HepG2 (cell line): Measurements from ENCODE around the gene IFT52. TPM values are rescaled to one million over a fixed set of nuclear protein-coding genes. Genes with fewer than 3 reads are reported as not detected.

Experiments used
- BHLHE40 ChIP-seq: IDR thresholded peaks from 2 replicates; pipeline ENCODE4 v1.6.1; 2011; ENCODE audit warnings: low read length, improper control_type of control experiment
- BORCS8-MEF2B ChIP-seq: sonication (generic); formaldehyde crosslinking; IDR thresholded peaks from 2 replicates; pipeline ENCODE4 v1.8.0; 2022; ENCODE audit warnings: mild to moderate bottlenecking, missing genetic modification reagents
- FOXJ3 ChIP-seq: sonication (generic); formaldehyde crosslinking; IDR thresholded peaks from 2 replicates; pipeline ENCODE4 v1.4.0; 2020; ENCODE audit warnings: missing genetic modification reagents, mild to moderate bottlenecking, borderline replicate concordance
- GTF3A ChIP-seq: sonication (generic); formaldehyde crosslinking; conservative IDR thresholded peaks from 2 replicates; pipeline ENCODE4 v1.4.0; 2020; ENCODE audit warnings: mild to moderate bottlenecking, missing genetic modification reagents
- HDAC6 ChIP-seq: fragments of 200-600 bp; sonication (generic); IDR thresholded peaks from 2 replicates; pipeline ENCODE4 v1.7.0; 2017; ENCODE audit warnings: mild to moderate bottlenecking, antibody characterized with exemption, low read length, low read depth
- HNRNPK ChIP-seq: fragments of 200-400 bp; formaldehyde crosslinking; IDR thresholded peaks from 2 replicates; pipeline ENCODE4 v1.6.1; 2018; ENCODE audit warnings: low read length, low read depth, moderate library complexity, mild to moderate bottlenecking; ENCODE audit not compliant: poor library complexity, severe bottlenecking
- MZF1 ChIP-seq: sonication (generic); formaldehyde crosslinking; IDR thresholded peaks from 2 replicates; pipeline ENCODE4 v1.8.1; 2023; ENCODE audit warnings: mild to moderate bottlenecking, missing genetic modification reagents, borderline replicate concordance
- NCOA5 ChIP-seq: sonication (generic); formaldehyde crosslinking; IDR thresholded peaks from 2 replicates; pipeline ENCODE4 v1.4.0; 2020; ENCODE audit warnings: missing genetic modification reagents
- RARA ChIP-seq: IDR thresholded peaks from 2 replicates; pipeline ENCODE4 v1.6.1; 2016; ENCODE audit warnings: missing genetic modification reagents, missing compliant biosample characterization
- REXO4 ChIP-seq: sonication (generic); formaldehyde crosslinking; IDR thresholded peaks from 2 replicates; pipeline ENCODE4 v1.8.0; 2022; ENCODE audit warnings: missing genetic modification reagents, mild to moderate bottlenecking, borderline replicate concordance
- RFXAP ChIP-seq: sonication (generic); formaldehyde crosslinking; IDR thresholded peaks from 2 replicates; pipeline ENCODE4 v1.4.0; 2020; ENCODE audit warnings: missing genetic modification reagents, borderline replicate concordance
- RXRA ChIP-seq: sonication (generic); formaldehyde crosslinking; IDR thresholded peaks from 2 replicates; pipeline ENCODE4 v1.5.1; 2020; ENCODE audit warnings: missing genetic modification reagents
- SRSF1 ChIP-seq: fragments of 200-400 bp; formaldehyde crosslinking; optimal IDR thresholded peaks from 2 replicates; pipeline ENCODE3; 2017; ENCODE audit warnings: mild to moderate bottlenecking, low read depth, low read length, moderate library complexity
- TEAD3 ChIP-seq: optimal IDR thresholded peaks from 2 replicates; pipeline ENCODE3; 2016; ENCODE audit warnings: borderline replicate concordance
- XBP1 ChIP-seq: sonication (generic); formaldehyde crosslinking; IDR thresholded peaks from 2 replicates; pipeline ENCODE4 v1.5.0; 2020; ENCODE audit warnings: missing genetic modification reagents
- ZNF263 ChIP-seq: sonication (generic); formaldehyde crosslinking; IDR thresholded peaks from 2 replicates; pipeline ENCODE4 v1.4.0; 2020; ENCODE audit warnings: missing genetic modification reagents
- ZNF564 ChIP-seq: sonication (generic); formaldehyde crosslinking; IDR thresholded peaks from 2 replicates; pipeline ENCODE4 v1.8.1; 2023; ENCODE audit warnings: mild to moderate bottlenecking, missing genetic modification reagents
- polyA plus RNA-seq, 8 experiments: library from polyadenylated mRNA; depleted of rRNA in 3 of 8; stranded (reverse) in 7 of 8; unstranded in 1 of 8; fragments of >200 nt; fragmentation: Illumina TruSeq in 4 of 8; extraction: Trizol in 4 of 8; gene quantifications; 2 replicates each; pipeline versions ENCODE4 v1.2.1 to v1.2.3, GENCODE V29; 2011 to 2016; ENCODE audit warnings: low read depth in 4 of 8, missing spikeins in 1 of 8, mixed read lengths in 1 of 8; ENCODE audit not compliant: insufficient read depth in 1 of 8
- total RNA-seq, 5 experiments: library from RNA; depleted of rRNA; stranded (reverse); fragments of >200 nt; fragmentation: Illumina TruSeq; extraction: Trizol; gene quantifications; 2 replicates each; pipeline ENCODE4 v1.2.3, GENCODE V29; 2016; ENCODE audit warnings: low read depth in 1 of 5
- TF ChIP-seq, protein P1 (sequence below): sonication (generic); formaldehyde crosslinking; IDR thresholded peaks from 2 replicates; pipeline ENCODE4 v1.5.1; 2020; ENCODE audit warnings: missing genetic modification reagents, mild to moderate bottlenecking, borderline replicate concordance
- TF ChIP-seq, protein P2 (sequence below): sonication (generic); formaldehyde crosslinking; conservative IDR thresholded peaks from 2 replicates; pipeline ENCODE4 v1.8.0; 2022; ENCODE audit warnings: missing genetic modification reagents
- TF ChIP-seq, protein P3 (sequence below): sonication (generic); formaldehyde crosslinking; IDR thresholded peaks from 2 replicates; pipeline ENCODE4 v1.4.0; 2020; ENCODE audit warnings: missing genetic modification reagents
- TF ChIP-seq, protein P4 (sequence below): sonication (generic); formaldehyde crosslinking; IDR thresholded peaks from 2 replicates; pipeline ENCODE4 v1.4.0; 2020; ENCODE audit warnings: missing genetic modification reagents

Gene IFT52
- total and polyA plus RNA-seq, 2 of the 13 experiments (the other 11 are each of a cell fraction or from before 2014, with no cell fraction given) = 48.0 to 64.0 TPM

DNA sequence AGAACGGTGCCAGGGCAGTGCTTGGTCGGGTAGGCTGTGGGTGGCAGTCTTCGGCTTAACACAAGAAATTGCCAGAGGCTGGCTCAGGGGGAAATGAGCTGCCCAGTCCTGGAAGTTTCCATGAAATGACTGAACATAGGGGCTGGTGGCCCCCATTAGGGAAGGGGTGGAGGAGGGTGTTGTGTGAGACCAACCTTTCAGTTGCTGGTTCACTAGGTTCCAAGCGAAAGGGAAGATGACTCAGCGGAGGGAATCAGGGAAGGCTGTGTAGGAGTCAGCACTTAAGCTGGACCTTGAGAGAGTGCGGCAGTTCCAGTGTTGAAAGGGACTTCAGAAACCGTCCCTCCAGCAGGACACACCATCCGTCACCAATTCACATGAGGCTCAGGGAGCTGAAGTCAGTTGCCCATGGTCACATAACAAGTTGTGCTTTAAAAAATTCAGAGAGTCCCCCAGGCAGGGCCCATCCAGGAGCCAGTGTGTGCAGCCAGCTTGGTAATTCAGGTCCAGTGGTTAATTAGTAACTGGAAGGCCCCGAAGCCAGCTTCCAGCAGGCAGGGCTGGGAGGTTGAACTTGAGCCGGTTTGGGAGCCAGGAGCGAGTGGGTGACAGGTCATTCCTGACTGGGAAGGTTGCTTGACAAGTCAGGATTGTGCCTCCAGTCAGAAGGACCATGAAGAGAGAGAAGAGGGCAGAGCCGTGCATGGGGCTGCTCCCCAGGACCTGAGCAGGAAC is 32.2 kb upstream of the IFT52 start, which contains the start of gene SGK2 (continued):
- TF ChIP-seq, protein P1, sequence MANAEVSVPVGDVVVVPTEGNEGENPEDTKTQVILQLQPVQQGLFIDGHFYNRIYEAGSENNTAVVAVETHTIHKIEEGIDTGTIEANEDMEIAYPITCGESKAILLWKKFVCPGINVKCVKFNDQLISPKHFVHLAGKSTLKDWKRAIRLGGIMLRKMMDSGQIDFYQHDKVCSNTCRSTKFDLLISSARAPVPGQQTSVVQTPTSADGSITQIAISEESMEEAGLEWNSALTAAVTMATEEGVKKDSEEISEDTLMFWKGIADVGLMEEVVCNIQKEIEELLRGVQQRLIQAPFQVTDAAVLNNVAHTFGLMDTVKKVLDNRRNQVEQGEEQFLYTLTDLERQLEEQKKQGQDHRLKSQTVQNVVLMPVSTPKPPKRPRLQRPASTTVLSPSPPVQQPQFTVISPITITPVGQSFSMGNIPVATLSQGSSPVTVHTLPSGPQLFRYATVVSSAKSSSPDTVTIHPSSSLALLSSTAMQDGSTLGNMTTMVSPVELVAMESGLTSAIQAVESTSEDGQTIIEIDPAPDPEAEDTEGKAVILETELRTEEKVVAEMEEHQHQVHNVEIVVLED = peak; percentile 73
- TF ChIP-seq TEAD3 (peak; percentile 57), XBP1 (CRISPR knock-in tag) (no peak), RXRA (peak; percentile 98), FOXJ3 (peak; percentile 81; the same call in 1 of the 2 replicates), GTF3A (CRISPR knock-in tag) (no peak), ZNF263 (CRISPR knock-in tag) (no peak; the same call in none of the 2 replicates), BHLHE40 (no peak; the same call in 1 of the 2 replicates), SRSF1 (peak; percentile 28), ZNF564 (CRISPR knock-in tag) (no peak), HDAC6 (no peak), RFXAP (CRISPR knock-in tag) (0 out of 2 replicates have a peak, but pooled peaks have one; percentile 66), NCOA5 (no peak), RARA (peak; percentile 88), HNRNPK (peak; percentile 53), BORCS8-MEF2B (CRISPR knock-in tag) (peak; percentile 20; the same call in 1 of the 2 replicates), REXO4 (CRISPR knock-in tag) (no peak), MZF1 (CRISPR knock-in tag) (0 out of 2 replicates have a peak, but pooled peaks have one; percentile 48)
- TF ChIP-seq, protein P2, sequence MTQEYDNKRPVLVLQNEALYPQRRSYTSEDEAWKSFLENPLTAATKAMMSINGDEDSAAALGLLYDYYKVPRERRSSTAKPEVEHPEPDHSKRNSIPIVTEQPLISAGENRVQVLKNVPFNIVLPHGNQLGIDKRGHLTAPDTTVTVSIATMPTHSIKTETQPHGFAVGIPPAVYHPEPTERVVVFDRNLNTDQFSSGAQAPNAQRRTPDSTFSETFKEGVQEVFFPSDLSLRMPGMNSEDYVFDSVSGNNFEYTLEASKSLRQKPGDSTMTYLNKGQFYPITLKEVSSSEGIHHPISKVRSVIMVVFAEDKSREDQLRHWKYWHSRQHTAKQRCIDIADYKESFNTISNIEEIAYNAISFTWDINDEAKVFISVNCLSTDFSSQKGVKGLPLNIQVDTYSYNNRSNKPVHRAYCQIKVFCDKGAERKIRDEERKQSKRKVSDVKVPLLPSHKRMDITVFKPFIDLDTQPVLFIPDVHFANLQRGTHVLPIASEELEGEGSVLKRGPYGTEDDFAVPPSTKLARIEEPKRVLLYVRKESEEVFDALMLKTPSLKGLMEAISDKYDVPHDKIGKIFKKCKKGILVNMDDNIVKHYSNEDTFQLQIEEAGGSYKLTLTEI (CRISPR knock-in tag) = no peak
- TF ChIP-seq, protein P3, sequence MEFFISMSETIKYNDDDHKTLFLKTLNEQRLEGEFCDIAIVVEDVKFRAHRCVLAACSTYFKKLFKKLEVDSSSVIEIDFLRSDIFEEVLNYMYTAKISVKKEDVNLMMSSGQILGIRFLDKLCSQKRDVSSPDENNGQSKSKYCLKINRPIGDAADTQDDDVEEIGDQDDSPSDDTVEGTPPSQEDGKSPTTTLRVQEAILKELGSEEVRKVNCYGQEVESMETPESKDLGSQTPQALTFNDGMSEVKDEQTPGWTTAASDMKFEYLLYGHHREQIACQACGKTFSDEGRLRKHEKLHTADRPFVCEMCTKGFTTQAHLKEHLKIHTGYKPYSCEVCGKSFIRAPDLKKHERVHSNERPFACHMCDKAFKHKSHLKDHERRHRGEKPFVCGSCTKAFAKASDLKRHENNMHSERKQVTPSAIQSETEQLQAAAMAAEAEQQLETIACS = no peak
- TF ChIP-seq, protein P4, sequence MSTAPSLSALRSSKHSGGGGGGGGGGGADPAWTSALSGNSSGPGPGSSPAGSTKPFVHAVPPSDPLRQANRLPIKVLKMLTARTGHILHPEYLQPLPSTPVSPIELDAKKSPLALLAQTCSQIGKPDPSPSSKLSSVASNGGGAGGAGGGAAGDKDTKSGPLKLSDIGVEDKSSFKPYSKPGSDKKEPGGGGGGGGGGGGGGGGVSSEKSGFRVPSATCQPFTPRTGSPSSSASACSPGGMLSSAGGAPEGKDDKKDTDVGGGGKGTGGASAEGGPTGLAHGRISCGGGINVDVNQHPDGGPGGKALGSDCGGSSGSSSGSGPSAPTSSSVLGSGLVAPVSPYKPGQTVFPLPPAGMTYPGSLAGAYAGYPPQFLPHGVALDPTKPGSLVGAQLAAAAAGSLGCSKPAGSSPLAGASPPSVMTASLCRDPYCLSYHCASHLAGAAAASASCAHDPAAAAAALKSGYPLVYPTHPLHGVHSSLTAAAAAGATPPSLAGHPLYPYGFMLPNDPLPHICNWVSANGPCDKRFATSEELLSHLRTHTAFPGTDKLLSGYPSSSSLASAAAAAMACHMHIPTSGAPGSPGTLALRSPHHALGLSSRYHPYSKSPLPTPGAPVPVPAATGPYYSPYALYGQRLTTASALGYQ (CRISPR knock-in tag) = peak; percentile 87
